Fibroblast of peridontal ligament (primary cell): ENCODE data around the gene TRAIP.

Experiments
- DNase-seq: peaks from one replicate; pipeline ENCODE4 v3.0.0-alpha.2; 2010; ENCODE audit errors: extremely low read depth

TRAIP gene

DNA sequence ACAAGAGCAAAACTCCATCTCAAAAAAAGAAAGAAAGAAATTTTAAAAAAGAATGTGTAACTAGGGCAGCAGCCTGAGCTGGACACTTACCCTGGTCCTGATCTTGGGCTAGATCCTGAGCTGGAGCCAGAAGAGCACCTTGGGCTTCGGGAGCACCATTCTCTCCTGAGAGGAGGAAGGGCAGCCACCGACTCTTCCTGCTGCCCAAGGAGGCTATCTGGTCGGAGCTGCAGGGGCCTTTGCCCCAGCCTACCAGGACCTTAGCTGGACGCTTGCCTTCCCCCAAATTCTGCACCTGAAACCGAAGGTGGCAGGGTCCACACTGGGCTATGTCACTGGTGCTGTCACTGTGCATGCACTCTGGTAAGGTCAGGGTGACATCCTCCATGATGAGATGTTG, 20.2 kb upstream of the TRAIP start:
- no peak for DNase-seq

DNA sequence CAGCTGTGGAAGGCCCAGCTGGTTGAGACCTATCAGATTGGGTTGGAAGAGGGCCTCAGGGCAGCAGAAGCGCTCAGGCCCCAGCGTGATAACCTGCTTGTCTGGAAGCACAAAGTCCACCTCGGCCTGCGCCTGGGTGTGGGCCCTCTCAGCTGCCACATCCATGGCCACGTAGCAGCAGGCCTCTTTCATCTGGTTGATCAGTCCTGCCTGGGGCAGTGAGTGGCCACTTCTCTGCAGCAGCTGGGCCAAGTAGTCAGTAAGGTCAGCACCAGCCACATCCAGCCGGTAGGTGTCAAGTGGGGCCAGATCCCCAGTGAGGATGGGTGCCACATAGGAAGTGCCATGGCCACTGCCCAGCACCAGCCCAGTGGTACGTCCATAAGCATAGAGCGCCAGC, 17.3 kb upstream of the TRAIP start:
- DNase-seq: no peak

DNA sequence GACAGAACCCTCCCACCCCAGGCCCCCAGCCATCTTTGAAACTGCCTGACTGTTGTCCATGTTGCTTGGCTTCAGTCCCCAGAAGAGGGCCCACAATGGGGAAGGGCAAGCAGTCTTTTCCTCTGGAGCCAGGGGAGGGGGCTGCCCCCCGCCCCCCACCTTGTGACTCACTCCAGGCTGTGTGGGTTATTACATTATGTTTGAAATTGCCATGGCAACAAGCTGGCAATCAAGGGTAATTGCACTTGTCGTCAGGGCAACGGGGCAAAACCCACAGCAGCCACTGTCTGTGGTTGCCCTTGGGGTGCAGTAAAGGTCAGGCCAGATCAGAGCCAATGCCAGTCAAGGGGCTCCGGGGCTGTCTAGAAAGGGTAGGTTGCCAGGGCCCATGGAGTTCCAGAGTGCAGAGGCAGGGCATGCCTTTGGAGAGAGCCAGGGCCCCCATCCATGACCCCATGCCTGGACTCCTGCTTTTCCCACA, 16.5 kb upstream of the TRAIP start:
- DNase-seq: no peak

DNA sequence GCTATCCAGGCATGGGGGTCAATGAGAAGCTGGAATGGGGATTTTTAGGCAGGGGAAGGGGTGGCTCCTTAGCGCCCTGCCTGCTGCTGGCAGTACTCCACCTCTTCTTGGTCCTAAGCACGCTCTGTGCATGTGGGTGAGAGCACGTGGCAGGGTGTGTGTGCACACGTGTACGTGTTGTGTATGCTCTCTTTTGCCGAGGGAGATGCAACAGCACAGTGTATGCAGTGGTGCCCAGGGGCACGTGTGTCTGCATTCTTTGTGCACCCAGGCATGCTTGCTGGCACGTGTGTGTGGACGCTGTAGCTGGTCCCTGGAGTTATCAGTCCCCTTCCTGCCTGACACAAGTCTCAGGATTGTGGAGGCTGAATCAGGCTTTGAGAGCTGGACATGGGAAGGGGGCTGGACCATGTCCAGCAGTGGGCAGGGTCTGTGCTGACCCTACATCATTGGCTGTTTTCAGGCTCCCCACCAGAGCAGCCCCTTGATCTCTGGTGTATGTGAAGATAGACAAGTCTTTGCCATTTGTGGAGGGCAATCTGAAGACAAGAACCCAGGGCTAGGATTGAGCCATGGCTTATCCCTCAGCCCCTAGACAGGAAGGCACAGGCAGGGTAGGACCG, 15.3 kb upstream of the TRAIP start:
- no peak for DNase-seq

DNA sequence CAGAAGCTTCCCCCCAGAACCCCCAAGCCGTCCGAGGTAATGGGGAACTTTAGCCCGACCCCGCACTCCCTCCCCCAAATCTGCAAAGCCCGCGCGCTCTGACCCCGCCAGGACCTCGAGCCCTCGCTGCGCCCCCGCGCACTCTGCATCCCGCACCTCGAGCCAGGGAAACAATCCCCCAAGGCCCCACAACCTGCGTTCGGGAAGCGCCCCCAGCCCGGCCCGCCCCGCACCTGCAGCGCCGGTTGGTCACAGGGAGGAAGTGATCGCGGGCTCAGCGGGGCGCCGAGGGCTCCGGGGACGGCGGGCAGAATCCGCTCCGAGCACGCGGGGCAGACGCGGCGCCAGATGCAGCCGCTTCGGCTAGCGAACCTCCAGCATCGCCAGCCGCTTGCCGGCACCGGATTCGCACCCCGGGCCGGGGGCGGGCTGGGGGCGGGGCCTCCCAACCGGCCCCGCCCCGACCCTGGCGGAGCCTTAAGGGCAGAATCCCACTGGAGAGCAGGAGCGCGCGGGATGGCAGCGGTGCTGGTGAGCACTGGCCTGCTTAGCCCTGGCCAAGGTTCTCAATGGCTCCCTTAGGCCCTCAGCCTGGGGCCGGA, 13.3 kb upstream of the TRAIP start, which contains the start of gene CAMKV:
TSS of gene CAMKV (minus strand) at position 382 of the 602 bp plus-strand sequence. CDS start 7,518 bp downstream, outside the sequence.
- no peak for DNase-seq

DNA sequence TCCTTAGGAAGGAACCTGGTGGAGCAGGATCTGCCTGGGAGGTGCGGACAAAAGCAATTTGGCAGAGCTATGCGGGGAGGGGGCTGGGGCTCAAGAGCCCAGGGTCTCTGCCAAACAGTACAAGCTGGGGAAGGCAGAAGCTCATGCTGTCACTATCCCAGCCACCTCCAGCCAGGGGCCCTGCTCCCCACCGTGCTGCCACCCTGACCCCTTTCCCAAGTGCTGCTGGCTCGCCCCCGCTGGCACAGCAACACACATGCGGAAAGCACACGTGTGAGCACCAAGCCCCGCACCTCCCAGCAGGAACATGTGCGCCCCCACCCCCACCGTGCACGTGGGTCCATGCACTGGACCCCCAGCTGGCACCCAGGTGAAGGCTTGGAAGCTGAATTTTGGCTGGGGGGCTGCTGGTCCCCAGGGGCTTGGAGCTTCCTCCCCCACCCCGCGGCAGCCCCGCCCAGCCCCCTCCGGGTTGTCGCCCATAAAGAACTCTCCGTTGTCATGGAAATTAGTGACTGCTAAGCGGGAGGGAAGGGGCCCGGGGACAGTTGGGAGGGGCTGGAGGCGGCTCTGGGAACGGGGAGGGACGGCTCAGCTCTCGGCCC, 12.6 kb upstream of the TRAIP start:
- no peak for DNase-seq

DNA sequence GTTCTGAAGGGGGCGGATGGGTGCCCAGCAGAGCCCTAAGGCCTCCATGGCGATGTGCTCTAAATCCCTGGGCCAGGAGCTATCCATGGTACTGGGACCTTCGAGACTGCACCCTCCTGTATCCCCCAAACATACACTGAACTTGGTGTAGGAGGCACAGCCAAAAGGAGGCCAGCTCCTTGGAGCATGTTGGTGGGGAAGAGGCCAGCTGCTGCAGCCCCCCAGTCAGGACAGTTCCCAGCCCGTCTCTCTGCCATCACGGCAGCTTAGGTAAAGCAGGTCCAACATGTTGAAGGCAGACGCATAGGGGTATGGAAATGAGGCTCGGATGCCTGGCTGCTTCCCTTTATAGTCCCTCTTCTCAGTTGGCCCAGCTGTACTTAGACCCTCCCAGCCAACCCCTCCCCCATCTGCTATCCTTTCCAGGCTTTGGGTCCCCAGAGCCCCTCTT, 11.5 kb upstream of the TRAIP start:
- DNase-seq: peak; percentile 37

DNA sequence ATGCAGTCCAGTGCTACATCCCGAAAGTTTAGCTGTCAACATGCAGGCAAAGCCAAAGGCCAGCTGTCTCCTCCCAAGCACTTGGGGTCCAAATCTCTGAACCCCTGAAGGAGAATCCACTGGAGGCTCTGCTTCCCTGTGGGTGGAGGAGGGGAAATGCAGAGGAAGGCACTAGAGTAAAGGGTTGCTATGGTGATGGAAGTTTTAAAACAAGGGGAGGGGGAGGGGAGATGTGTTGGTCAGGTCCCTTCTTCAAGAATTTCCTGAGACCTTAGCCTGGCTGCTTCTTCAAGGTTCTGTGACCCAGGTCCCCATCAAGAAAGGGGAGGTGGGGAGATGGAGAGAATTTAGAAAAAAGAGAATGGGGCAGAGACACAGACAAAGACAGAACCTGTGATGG, 11.0 kb upstream of the TRAIP start:
- DNase-seq: no peak

DNA sequence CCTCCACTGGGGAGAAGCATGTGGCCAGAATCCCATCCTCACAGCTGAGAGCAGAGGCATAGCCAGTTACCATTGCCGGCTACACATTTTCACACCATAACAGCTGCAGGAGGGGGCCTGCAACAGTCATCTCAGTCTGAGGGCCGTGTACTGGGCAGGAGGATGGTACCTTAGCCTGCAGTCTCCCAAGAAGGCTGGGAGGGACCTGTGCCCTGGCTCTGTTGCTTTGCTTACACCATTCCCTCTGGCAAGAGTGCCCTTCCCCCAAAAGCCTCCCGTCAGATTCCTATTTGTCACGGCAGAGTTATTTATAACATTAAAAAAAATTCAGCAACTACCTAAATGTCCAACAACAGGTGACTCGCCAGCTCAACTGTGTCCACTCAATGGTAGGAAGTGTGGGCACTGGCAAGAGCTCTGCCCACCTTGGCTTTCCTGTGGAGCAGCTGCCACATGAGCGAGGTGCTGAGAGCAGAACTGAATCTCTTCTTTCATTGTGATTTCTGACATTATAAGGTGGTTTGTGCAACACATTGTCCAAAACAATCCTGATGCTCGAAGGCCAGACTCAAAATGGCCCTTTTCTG, 8.9 kb upstream of the TRAIP start:
- no peak for DNase-seq

DNA sequence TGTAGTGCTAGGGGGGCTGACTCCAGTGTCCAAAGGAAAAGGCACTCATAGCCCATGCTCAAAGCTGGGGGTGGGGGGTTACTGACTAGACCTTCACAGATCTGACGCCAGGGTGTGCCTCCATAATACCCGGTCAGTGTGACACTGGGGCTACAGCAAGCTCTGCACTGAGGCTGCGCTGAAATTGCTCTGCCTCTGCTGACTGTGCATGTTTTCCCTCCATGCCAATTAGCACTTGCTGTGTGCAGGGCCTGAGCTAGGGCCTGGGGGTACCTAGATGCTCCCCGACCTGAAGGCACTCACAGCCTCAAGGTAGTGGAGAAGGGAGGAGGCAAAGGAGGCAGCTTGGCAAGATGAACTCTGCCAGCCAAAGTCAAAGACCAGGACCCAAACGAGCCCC, 8.1 kb upstream of the TRAIP start:
- DNase-seq: no peak

DNA sequence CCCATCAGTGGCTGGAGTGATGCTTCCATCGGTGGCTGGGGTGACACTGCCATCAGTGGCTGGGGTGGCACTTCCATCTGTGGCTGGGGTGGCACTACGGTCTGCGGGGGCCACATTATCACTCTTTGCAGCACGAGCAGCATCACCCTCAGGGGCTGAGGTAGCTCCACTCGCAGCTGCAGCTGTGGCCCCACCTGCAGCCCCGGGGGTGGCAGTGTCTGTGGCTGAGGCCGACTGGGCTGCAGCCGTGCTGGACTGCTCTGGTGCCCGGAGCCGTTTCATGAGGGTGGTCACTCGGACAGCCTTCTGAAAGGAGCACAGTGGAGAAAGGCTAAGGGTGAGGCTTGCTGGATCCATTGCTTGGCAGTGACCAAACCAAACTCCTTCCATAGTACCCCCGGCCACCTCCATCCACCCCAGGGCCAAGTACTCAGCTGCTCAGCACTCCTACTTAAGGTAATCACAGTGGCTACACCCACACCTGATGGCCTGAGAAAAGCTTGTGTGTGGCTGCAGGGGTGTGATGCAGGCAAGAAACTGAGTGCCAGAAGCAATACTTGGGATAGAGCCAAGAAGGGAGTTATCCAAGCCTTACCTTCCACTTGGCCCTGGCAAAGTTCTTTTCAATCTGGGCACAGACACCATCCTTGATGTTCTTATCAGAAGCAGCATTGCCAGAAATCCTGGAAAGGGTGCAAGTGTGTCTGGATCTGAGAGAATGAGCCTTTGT, 3.4 kb upstream of the TRAIP start:
- no peak for DNase-seq

DNA sequence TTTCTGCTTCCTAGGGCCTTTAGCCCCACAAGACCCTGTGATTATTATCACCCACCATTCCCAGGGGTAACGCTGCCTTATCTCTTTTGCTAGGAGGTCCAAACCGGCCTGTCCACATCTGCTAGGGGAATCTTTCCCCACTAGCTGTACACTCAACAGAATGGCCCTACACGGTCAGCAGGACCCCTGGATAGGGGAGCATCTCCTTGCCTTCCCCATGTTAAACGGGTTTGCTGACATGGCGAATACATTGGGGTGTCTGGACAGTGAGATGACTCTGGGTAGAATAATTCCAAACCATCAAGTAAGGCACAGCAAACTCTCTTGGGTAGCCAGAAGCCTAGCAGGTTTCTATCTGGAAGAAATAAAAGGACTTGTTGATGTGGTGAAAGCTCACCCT, 702 bp downstream of the TRAIP start:
- no peak for DNase-seq

DNA sequence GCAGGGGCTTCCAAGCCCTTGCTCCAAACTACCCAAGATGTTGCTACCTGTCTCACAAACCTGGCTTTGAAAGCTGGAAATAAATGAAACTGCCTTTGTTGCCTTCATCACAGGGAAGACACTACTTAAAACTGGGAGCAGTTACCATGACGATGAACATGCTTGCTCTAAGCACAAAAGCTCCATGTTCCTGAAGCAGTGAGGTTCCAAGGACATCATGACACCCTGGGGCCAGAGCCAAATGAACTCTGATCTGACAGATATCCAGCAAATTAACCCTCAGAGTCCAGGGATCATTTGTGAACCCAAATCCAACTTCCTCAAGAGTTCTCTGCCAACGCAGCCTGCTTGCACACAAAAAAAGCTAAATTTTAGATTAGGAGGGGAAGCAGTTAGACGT, 10.7 kb downstream of the TRAIP start:
- no peak for DNase-seq

DNA sequence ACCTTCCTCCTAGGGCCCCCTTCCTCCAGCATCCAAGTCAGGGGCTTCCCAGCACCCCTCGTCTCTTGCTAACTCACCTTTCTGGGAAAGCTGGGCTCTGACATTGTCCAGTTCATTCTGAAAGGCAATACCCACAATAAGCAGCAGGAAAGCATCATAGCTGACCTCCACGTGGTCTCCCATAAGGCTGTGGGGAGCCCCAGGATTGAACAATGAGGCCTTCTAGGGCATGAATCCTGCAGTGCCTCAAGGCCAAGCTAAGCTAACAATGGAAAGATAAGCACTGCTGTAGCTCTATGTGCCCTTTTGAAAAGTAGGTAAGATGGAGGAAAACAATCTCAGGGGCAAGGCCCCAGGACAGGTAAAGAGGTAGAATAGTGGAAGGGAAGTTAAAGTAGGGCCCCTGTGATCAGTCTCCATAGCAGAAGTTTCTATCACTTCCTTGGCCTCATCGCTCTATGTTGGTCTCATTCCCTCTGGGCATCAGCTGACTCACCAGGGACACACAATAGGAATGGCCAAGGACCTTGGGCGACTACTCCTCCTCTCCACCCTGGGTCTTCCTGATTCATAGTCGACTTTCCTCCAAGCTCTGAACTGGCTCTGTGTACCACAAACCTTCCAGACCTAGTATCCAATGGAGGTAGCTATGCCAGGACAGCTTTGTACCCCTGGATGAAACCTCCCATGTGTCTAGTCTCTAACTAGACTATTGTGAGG, 11.7 kb downstream of the TRAIP start:
- no peak for DNase-seq

DNA sequence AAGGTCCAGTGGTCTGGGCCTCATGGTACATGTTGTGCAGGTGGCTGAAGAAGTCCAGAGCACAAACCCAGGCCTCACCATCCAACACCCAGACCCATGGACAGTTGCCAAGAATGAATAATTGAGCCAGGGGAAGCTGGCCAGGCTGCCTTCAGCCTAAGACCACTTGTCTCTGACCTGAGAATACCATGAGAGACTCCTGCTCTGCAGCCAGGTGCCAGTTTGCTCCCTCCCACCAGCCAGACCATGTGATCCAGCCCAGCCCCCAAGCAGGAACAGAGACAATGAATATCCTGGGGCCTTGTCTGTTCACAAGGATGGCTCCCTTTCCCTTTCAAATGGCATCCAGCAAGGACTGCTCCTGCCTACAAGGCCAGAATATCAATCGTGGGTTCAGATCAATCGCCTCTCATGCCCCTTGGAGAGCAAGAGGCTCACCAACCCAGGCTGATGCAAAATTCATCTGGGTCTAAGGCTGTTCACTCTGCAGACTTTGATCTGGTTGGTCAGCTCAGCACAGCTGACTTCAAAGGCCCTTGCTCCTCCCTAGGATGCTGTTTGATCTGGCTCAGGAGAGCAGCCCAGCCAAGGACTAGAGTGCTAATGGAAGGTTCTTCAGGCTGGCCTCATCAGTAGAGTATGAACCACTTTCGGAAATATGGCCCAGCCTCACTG, 13.4 kb downstream of the TRAIP start:
- no peak for DNase-seq

DNA sequence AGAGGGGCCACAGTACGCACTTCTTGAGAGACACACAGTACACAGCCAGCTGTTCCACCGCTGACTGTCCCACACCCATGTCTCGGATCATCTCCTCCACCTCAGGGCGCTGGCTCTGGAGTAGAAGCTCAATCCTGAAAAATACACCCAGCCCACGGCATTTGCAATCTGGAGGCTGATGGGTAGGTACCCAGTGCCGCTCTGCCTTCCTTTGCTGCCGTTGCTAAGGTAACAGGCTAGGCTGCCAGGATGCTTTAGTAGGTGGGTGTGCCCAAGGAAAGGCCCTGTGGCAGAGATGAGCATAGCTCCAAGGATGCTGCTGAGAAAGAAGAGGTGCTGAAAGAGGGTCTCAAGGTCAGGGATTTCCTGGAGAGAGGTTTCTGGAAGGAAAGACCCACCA, 14.6 kb downstream of the TRAIP start:
- DNase-seq: no peak

DNA sequence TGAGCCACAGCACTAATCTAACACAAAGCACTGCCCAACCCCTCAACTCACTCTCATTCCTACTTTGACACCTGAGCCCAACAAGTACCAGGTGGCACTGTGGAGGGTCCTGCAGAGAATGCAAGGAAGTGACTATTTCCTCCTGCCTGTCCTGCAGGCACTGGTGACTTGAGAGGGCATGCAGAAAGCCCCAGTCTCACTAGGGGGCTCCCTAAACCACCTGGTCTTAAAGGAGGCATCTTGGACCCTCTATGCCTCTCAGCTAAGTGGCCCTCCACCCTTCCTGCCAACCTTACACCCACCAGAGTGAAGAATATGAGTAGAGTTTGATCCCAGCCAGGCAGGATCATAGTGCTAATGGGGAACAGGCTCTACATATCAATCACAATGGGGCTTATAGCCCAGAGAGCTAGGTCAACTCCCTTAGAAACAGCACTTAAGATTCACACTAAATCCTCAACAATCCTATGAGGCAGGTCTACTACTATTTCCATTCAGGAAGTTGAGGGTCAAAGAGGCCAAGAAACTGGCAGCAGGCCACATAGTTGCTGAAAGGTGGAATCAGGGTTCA, 15.2 kb downstream of the TRAIP start:
- DNase-seq: peak; percentile 8

DNA sequence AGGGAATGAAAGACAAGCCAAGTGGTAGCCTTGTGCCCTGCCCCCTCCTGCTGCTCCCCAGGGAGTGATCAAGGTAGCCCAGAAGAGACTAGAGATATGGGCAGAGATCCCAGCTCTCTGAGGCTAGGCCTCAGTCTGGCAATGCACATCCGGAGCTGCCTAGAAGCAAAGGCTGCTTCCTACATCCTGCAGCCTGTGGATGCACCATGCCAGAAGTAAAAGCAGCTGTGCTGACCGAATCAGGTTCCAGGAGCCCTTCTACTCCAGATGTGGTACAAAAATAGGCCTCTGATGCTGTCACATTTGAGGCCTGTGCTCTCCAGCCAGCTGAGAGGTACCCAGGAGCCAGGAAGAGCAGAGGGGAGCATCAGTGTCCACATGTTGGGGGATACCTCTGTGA, 16.0 kb downstream of the TRAIP start:
- DNase-seq: peak; percentile 22

DNA sequence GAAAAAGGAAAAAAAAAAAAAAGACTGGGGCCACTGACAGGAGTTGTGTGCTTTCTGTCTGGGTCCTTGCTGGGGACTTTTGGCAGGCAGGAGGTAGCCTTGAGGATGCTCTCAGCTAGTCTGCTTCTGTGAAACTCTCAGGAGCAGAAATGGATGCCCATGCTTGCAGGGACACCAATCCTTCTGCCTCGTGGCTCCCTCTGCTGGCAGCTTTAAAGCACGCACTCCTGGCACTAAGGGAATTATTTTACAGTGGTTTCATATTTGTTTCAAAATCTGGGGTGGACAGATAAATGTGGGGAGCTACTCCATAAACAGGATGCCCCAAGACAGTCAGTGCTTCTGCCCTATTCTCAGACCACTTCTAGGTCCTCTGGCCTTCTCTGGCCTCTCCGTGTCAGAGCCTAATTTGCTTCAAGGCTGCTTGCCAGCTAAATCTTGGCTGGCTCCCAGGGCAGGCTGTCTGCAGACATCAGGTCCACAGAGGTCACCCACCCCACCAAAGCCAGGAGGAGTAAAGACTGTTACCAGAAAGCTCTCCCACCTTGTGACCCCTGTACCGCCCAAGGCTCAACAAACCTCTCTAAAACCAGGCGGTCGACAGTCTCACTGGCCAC, 17.1 kb downstream of the TRAIP start:
- peak; percentile 86 for DNase-seq

DNA sequence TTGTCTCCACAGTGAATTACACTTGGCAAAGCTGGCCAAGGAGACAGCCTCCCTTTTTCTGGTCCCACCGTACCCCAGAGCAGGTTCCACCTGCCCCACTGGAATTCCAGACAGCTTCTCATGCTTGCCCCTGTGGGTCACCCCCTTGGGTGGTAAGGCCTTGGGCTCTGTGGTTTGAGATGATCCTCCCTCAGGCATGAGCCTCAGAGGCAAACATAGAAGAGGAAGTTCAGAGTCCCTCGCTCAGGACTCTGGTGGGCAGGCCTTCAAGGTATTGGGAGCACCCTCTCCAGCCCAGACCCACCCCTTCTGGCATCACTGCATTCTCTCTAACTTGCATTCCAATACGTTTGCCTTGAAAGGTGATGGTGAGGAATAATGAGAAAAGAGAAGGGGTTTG, 25.0 kb downstream of the TRAIP start:
- no peak for DNase-seq
